Measurements from ENCODE around the gene MED13. TPM values are rescaled to one million over a fixed set of nuclear protein-coding genes. Genes with fewer than 3 reads are reported as not detected.

The MED13 gene
- total RNA-seq: 10 to 100 TPM; 37.4 to 41.5 TPM

DNA sequence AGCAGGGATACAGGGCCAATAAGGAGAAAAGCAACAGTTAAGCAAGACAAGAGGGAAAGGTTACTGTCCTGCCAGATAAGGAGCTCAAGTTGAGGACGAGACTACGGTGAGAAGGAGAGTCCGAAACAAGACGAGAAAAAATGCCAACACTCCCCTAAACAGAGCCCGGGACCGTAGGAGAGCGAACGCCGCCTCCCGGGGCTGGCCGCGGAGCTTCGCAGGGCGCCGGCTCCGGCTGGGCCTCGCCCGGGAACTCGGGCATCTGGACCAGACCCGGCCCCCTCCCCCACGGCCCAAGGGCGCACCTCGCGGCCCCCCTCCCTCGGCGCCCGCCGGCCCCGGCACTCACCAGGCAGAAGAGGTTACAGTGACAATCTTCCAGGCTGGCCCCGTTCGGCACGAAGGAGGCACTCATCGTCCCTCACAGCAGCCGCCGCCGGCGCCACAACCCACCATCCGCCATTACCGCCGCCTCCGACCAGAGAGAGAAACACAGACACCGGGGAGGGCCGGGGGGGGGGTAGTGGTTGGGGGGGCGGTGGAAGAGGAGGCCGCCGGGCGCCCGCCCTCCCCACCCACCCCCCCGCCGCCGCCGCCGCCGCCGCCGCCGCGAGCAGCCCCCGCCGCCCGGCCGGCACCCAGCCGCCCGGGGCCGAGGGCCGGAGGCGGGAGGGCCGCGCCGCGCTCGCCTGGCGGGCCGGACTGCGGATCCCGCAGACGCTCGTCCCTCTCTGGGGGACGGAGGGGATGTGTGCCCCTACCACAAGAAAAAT lies at the start of gene MED13:
Gene MED13, minus strand, starts transcription at position 488 of the 773 bp plus-strand sequence. Its CDS starts 73 bp downstream, at position 415.
- peaks cover 54% of the 10 kb centered on the region for H3K4me1 ChIP-seq
- 0 to 2% methylated on average over 26 to 61 of the region's 79 CpGs for WGBS, 2 donors
- DNase-seq (peak; percentile 86 to 91 (median 86)), ATAC-seq (peak; percentile 75)
- no peaks in the 10 kb centered on the region for H3K27me3 ChIP-seq
- peak within 1 kb of the TSS; percentile 91 to 98 (median 94) for H3K27ac ChIP-seq
- H3K36me3 ChIP-seq (replicated peaks in 1 of 2; ENCODE audit: insufficient read depth in 1 of 2, low read depth in 2 of 2): no peaks in the 10 kb centered on the region
- peak within 1 kb of the TSS; percentile 70 to 85 for H3K4me3 ChIP-seq
- TF ChIP-seq, protein P1, sequence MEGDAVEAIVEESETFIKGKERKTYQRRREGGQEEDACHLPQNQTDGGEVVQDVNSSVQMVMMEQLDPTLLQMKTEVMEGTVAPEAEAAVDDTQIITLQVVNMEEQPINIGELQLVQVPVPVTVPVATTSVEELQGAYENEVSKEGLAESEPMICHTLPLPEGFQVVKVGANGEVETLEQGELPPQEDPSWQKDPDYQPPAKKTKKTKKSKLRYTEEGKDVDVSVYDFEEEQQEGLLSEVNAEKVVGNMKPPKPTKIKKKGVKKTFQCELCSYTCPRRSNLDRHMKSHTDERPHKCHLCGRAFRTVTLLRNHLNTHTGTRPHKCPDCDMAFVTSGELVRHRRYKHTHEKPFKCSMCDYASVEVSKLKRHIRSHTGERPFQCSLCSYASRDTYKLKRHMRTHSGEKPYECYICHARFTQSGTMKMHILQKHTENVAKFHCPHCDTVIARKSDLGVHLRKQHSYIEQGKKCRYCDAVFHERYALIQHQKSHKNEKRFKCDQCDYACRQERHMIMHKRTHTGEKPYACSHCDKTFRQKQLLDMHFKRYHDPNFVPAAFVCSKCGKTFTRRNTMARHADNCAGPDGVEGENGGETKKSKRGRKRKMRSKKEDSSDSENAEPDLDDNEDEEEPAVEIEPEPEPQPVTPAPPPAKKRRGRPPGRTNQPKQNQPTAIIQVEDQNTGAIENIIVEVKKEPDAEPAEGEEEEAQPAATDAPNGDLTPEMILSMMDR (IDR thresholded peaks at IDR 0.05): no peak
- TF ChIP-seq POLR2A (IDR thresholded peaks at IDR 0.05): peak in 2 of 3 donors; percentile 29 to 30
- intact Hi-C loops (cut with DNase I): no loop called here
- H3K9me3 ChIP-seq: no peaks in the 10 kb centered on the region

- ATAC-seq (no peak), DNase-seq (no peak)
- Histone ChIP-seq H3K27me3 (no peaks in the 10 kb centered on the region), H3K27ac (no peak overlapping the region), H3K9me3 (no peaks in the 10 kb centered on the region), H3K4me3 (no peak overlapping the region), H3K36me3 (replicated peaks in 1 of 2; ENCODE audit: insufficient read depth in 1 of 2, low read depth in 2 of 2) (no peaks in the 10 kb centered on the region), H3K4me1 (no peaks in the 10 kb centered on the region)
- WGBS, 2 donors: 71 to 82% methylated on average over 2 of the region's 2 CpGs
- TF ChIP-seq, protein P1 (IDR thresholded peaks at IDR 0.05): no peak
- TF ChIP-seq POLR2A (IDR thresholded peaks at IDR 0.05): no peak
- intact Hi-C loops (cut with DNase I): no loop called here
Observed at GRCh38 chr17:62112229-62112628, 47.2 kb upstream of the MED13 start.

DNA sequence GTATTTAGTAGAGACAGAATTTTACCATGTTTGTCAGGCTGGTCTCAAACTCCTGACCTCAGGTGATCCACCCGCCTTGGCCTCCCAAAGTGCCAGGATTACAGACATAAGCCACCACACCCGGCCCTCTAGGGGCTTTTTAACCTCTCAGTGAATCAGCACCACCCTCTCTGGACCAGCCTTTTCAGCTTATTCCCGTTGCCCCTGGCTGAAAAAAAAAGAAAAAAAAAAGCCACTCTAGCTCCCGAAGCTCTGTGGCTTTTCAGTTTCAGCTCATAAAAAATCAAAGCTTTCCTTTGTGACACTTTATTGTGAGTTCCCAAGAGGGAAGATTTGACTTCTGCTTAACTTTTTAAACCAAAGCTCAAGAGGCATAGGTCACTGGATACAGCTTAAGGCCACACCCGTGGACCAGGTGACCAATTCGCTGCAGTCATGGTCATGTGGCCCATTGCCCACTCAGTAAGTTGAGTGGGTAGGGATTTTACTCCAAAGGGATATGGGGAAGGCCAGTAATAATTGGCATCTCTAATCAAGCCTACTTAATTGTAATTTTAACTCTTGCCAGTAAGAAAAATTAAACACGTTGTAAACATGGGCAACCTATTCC lies 46.6 kb upstream of the MED13 start:
- intact Hi-C loops (cut with DNase I): no loop called here
- Histone ChIP-seq H3K27ac (no peak overlapping the region), H3K36me3 (replicated peaks in 1 of 2; ENCODE audit: insufficient read depth in 1 of 2, low read depth in 2 of 2) (no peaks in the 10 kb centered on the region), H3K9me3 (no peaks in the 10 kb centered on the region), H3K4me1 (peaks cover under 1% of the 10 kb centered on the region), H3K27me3 (no peaks in the 10 kb centered on the region), H3K4me3 (no peak overlapping the region)
- WGBS, 2 donors: 54 to 63% methylated on average over 7 of the region's 7 CpGs
- no peak for ATAC-seq
- TF ChIP-seq, protein P1 (IDR thresholded peaks at IDR 0.05): no peak
- no peak for TF ChIP-seq POLR2A (IDR thresholded peaks at IDR 0.05)
- no peak for DNase-seq

DNA sequence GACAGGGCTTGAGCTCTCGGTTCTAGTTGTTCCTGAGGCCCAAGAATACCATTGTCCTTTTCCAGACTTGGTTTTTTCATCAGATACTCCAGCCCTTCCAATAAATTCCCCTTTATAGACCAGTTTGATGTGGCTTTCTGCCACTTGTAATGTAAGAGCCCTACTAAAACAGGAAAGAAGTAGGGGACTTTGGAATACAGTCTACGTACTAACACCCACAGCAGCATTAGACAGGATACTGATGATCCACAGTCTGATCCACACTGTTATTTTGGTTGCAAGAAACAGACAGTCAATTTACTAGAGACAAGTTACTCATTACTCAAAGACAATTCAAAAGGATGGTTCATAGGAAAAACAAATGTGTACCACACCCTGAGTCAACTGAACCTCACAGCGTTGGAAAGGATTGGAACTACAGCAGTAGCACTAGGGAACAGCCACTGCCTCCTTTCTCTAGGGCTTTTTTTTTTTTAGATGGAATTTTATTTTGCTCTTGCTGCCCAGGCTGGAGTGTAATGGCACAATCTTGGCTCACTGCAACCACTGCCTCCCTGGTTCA lies 45.9 kb upstream of the MED13 start:
- ATAC-seq (no peak), DNase-seq (no peak)
- Histone ChIP-seq H3K36me3 (replicated peaks in 1 of 2; ENCODE audit: insufficient read depth in 1 of 2, low read depth in 2 of 2) (no peaks in the 10 kb centered on the region), H3K4me1 (peaks cover 7% of the 10 kb centered on the region), H3K27me3 (no peaks in the 10 kb centered on the region), H3K27ac (no peak overlapping the region), H3K4me3 (no peak overlapping the region), H3K9me3 (no peaks in the 10 kb centered on the region)
- TF ChIP-seq, protein P1 (IDR thresholded peaks at IDR 0.05): no peak
- TF ChIP-seq POLR2A (IDR thresholded peaks at IDR 0.05): no peak
- 87 to 88% methylated on average over 3 of the region's 3 CpGs for WGBS, 2 donors
- intact Hi-C loops (cut with DNase I): no loop called here
